ENCODE data around the gene GID4. TPM values are rescaled to one million over a fixed set of nuclear protein-coding genes. Genes with fewer than 3 reads are reported as not detected.

Gene GID4
- total RNA-seq, 1 donor from 2014 or later = 8.2 TPM

DNA sequence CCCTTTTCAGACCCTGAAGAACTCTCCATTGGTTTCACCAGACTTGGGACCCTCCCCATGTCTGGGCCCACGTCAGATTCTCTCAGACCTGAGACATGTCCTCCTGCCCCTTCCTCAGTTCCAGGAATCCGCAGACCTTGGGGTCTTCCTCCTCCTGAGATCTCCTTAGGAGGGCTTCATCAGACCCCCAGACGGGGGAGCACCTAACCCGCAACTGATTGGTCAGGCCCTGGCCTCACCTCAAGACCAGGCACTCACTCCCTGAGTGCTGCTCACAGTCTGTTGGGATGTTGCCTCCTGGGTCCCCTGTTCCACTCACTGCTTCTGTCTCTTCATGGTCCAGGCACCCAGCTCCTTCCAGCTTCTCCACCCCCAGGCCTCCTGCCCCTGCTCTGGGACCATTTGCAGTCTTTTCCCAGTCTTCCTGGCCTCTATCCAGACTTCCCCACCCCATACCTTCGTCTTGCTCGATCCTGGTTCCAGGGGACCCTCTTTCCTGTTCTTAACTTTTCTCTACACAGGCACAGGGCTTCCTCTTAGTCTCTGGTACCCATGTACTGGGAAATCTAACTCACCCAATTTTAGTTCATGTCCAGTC lies 1.2 kb downstream of the GID4 start:
- peaks cover 11% of the 10 kb centered on the region for H3K9me3 Mint-ChIP-seq (ENCODE audit: unreplicated experiment)
- TF ChIP-seq, protein P1, sequence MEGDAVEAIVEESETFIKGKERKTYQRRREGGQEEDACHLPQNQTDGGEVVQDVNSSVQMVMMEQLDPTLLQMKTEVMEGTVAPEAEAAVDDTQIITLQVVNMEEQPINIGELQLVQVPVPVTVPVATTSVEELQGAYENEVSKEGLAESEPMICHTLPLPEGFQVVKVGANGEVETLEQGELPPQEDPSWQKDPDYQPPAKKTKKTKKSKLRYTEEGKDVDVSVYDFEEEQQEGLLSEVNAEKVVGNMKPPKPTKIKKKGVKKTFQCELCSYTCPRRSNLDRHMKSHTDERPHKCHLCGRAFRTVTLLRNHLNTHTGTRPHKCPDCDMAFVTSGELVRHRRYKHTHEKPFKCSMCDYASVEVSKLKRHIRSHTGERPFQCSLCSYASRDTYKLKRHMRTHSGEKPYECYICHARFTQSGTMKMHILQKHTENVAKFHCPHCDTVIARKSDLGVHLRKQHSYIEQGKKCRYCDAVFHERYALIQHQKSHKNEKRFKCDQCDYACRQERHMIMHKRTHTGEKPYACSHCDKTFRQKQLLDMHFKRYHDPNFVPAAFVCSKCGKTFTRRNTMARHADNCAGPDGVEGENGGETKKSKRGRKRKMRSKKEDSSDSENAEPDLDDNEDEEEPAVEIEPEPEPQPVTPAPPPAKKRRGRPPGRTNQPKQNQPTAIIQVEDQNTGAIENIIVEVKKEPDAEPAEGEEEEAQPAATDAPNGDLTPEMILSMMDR (IDR thresholded peaks at IDR 0.05; ENCODE audit: partially characterized antibody, unreplicated experiment) = no peak
- peaks cover 24% of the 10 kb centered on the region for H3K4me1 Mint-ChIP-seq (ENCODE audit: low read depth, unreplicated experiment)
- DNase-seq = peak; percentile 18
- H3K4me3 Mint-ChIP-seq (ENCODE audit: unreplicated experiment) = peak overlapping the region; percentile 86
- H3K27ac Mint-ChIP-seq (ENCODE audit: unreplicated experiment) = peak overlapping the region; percentile 43
- H3K27me3 Mint-ChIP-seq (ENCODE audit: unreplicated experiment) = peaks cover 4% of the 10 kb centered on the region
- peaks cover 5% of the 10 kb centered on the region for H3K36me3 Mint-ChIP-seq (ENCODE audit: unreplicated experiment)

- Mint-ChIP-seq H3K27ac (ENCODE audit: unreplicated experiment) (no peak overlapping the region), H3K4me3 (ENCODE audit: unreplicated experiment) (no peak overlapping the region), H3K4me1 (ENCODE audit: low read depth, unreplicated experiment) (peaks cover 24% of the 10 kb centered on the region), H3K27me3 (ENCODE audit: unreplicated experiment) (peaks cover 4% of the 10 kb centered on the region), H3K36me3 (ENCODE audit: unreplicated experiment) (peaks cover 5% of the 10 kb centered on the region), H3K9me3 (ENCODE audit: unreplicated experiment) (peaks cover 11% of the 10 kb centered on the region)
- DNase-seq = no peak
- TF ChIP-seq, protein P1 (IDR thresholded peaks at IDR 0.05; ENCODE audit: partially characterized antibody, unreplicated experiment) = no peak
These were observed 2.6 kb downstream of the GID4 start for GRCh38 chr17:18041776-18042175.

- H3K4me3 Mint-ChIP-seq (ENCODE audit: unreplicated experiment) = peak overlapping the region; percentile 7
These were observed 3.8 kb downstream of the GID4 start for GRCh38 chr17:18042983-18043382.

DNA sequence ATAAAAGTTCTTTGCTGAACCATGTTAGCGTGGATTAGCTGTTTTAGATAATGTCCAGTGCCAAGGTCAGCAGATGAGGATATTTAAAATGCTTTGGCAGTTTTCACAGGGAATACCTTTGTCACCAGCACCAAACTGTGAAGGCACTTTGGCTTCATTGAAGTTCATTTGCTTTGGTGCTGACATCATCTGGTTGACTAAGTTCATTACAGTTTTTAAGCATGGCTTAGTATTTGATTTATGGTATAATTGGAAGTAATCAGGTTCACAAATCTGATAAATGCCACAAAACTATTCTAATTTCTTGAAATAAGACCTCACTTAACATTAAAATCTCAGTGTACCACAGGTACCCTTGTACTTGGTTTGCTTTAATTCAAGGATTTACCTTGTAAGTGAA lies 4.3 kb downstream of the GID4 start:
- no peak for DNase-seq
- no peak overlapping the region for H3K4me3 Mint-ChIP-seq (ENCODE audit: unreplicated experiment)
- H3K9me3 Mint-ChIP-seq (ENCODE audit: unreplicated experiment) = peaks cover 4% of the 10 kb centered on the region
- TF ChIP-seq, protein P1 (IDR thresholded peaks at IDR 0.05; ENCODE audit: partially characterized antibody, unreplicated experiment) = no peak
- H3K27ac Mint-ChIP-seq (ENCODE audit: unreplicated experiment) = no peak overlapping the region
- peaks cover 2% of the 10 kb centered on the region for H3K27me3 Mint-ChIP-seq (ENCODE audit: unreplicated experiment)
- H3K36me3 Mint-ChIP-seq (ENCODE audit: unreplicated experiment) = no peaks in the 10 kb centered on the region
- H3K4me1 Mint-ChIP-seq (ENCODE audit: low read depth, unreplicated experiment) = peaks cover 16% of the 10 kb centered on the region

More at GRCh38 chr17:18042983-18043382, 3.8 kb downstream of the GID4 start:
- peaks cover 2% of the 10 kb centered on the region for H3K27me3 Mint-ChIP-seq (ENCODE audit: unreplicated experiment)
- H3K4me1 Mint-ChIP-seq (ENCODE audit: low read depth, unreplicated experiment) = peaks cover 19% of the 10 kb centered on the region
- TF ChIP-seq, protein P1 (IDR thresholded peaks at IDR 0.05; ENCODE audit: partially characterized antibody, unreplicated experiment) = no peak
- peaks cover 8% of the 10 kb centered on the region for H3K9me3 Mint-ChIP-seq (ENCODE audit: unreplicated experiment)
- H3K36me3 Mint-ChIP-seq (ENCODE audit: unreplicated experiment) = no peaks in the 10 kb centered on the region
- H3K27ac Mint-ChIP-seq (ENCODE audit: unreplicated experiment) = peak overlapping the region; percentile 1
- no peak for DNase-seq

DNA sequence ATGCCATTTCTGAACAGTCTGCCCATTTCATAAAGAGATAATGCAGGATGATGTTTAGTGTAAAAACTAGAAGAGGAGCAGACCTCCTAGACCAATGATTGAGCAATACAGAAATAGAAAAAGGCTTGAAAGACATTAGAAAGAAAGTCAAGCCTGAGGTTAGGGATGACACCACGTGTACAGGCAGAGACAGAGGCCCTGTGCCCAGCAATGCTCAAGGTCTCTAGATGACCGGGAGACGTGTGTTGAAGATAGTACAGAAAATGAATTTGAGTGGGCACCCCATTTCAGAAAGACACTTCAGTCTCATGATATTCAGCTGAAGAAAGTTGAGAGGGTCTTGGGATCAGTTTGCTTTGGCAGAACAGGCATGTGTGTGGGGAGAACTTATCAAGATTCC lies 5.4 kb downstream of the GID4 start:
- DNase-seq = no peak
- H3K36me3 Mint-ChIP-seq (ENCODE audit: unreplicated experiment) = no peaks in the 10 kb centered on the region
- TF ChIP-seq, protein P1 (IDR thresholded peaks at IDR 0.05; ENCODE audit: partially characterized antibody, unreplicated experiment) = no peak
- H3K4me1 Mint-ChIP-seq (ENCODE audit: low read depth, unreplicated experiment) = peaks cover 16% of the 10 kb centered on the region
- no peak overlapping the region for H3K4me3 Mint-ChIP-seq (ENCODE audit: unreplicated experiment)
- no peak overlapping the region for H3K27ac Mint-ChIP-seq (ENCODE audit: unreplicated experiment)
- peaks cover 3% of the 10 kb centered on the region for H3K9me3 Mint-ChIP-seq (ENCODE audit: unreplicated experiment)
- H3K27me3 Mint-ChIP-seq (ENCODE audit: unreplicated experiment) = peaks cover 2% of the 10 kb centered on the region

Data from glutamatergic neuron (in vitro differentiated cells).